NCI-H774 (cell line): ENCODE data around the gene SCUBE3.

Source experiments
- DNase-seq: peaks from one replicate; lab custom pipeline; 2025; lab: John Stamatoyannopoulos, UW

Gene SCUBE3

DNA sequence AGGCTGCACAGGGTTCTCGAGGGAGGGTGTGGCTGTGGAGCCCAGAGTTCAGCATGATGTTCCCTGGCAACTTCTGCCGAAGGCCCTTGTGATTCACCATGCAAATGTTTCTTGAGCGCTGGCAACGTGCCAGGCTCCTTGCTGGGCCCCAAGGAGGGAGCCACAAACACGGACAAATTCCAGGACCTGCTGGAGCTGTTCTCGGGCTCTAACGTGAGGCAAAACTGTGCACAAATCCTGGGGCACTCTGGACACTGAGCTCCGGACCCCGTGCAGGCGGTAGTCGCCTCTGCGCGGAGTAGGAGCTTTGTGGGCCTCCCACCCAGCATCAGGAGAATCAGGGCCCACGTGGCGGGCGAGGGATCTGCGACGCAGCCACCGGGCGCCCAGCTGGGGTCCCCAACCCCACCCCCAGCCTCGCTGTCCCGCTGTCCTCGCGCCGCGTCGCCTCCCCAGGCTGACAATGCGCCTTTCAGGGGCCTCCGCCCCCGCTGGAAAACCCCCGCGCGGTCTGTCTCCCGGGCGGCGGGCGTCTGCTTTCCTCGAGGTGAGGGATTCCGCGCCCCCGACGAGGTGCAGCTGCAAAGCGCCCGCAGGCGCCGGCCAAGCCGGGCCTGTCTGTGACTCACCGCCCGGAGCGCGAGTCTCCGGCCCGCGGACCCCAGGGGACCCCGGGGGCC lies 31.7 kb upstream of the SCUBE3 start:
- no peak for DNase-seq

DNA sequence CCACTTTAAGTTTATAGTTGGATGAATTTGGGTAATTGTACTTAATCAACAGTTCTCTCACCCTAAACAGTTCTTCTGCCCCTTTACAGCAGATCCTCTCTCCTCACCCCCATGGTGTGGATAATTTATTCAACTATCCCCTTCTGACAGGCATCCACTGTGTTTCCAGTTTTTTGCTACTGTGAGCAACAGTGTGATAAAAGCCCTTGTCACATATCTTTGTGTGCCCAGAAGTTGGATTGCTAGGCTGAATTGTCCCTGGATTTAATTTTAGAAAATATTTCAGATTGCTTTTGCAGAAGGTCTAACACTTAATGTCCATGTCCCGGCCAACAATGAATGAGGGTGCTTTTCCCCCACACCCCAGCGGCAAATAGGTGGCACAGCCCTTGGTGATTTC lies 30.5 kb upstream of the SCUBE3 start:
- DNase-seq: no peak

DNA sequence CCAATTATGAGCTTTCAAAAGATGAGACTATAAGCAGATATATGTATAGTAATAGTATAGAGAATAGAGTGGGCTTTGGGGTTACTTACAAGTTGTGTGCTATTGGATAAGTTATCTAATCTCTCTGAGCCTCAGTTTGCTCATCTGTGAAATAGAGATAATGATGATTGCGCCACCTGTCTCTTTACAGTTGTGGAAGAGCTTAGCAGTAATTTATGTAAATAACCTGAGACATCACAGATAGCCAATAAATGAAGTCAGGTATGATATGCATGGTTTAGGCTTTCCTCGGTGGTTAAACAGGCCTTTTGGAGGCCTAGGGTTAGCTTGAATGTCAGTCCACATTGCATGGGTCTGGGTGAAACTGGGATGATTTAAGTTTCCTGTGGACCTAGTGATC lies 29.8 kb upstream of the SCUBE3 start:
- no peak for DNase-seq

DNA sequence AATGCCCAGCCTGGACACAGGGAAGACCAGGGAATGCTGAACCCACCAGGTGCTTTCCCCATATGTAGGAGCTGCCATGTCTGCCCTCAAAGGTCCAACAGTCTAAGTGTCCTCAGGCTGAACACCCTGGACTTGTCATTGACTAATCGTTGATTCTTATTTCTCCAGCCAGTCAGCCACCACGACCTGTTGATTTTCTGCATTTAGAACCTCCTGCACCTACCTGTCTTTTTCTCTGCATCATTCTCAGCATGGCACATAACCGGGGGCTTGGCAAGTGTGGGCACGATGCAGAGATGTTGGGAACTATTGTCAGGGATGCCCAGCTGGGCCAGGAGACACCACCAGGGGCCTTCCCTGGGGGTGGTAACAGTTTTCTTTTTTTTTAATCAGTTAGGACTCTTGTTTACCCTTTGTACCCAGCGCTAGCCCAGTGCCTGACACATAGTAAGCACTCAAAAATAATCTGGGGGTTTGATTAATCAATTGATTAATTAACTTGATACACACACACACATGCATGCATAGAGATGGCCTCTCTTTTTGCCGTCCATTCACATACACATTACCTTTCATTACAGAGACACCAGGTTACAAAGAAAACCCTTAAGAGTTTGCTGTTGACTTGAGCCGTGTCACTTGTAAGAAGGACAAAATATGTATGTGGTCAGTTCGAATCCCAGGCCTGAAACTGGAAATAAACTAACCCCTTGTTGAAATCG lies 29.0 kb upstream of the SCUBE3 start:
- no peak for DNase-seq

DNA sequence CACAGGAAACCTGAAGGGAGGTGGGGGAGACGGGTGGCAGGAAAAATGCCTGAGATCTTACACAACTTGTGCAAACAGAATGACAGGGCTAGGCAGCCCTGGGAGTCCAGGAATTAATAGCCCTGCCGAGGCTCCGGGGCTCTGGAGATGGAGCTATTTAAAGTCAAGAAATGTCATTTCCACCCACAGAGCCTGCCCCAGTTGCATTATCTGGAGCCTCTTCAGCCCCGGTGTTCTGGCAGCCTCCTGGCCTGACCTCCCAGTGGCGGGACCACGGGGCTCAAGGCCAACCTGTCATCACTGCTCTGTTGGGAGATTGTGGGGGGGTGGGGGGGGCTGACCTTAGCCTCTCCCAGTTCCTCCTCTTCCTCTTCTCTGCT lies 28.5 kb upstream of the SCUBE3 start:
- DNase-seq: no peak

DNA sequence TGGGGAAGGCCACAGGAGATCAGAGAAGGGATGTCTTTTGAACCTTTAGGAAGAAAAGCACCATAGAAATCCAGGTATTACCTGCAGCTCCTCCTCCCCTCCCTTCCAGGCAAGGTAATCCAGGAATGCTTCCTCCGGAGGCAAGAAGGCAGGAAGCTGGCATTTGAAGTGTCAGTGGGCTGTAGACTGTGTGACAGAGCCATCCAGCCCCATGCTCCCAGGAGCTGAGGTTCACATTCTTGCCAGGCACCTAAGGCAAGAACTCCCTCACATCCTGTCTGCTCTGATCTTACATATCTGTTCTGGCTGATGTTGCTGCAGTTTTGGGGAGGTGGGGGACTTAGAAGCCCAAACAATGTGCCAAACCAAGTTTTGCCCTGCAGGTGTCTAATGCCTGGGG lies 27.8 kb upstream of the SCUBE3 start:
- DNase-seq: no peak

DNA sequence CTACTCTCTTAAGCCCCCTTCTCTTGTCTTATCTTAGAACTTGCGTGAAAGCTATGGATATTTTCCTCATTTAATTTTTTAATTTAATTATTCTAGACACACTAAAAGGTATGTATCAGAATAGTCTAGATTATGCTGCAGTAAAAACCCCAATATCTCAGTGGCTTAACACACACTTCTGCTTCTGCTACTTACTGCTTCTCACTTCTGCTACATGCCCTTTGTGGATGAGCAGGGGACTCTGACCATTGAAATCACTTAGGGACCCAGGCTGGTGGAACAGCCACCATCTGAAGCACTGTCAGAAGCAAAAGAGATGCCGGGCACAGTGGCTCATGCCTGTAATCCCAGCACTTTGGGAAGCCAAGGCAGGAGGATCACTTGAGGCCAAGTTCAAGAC lies 27.2 kb upstream of the SCUBE3 start:
- DNase-seq: no peak

DNA sequence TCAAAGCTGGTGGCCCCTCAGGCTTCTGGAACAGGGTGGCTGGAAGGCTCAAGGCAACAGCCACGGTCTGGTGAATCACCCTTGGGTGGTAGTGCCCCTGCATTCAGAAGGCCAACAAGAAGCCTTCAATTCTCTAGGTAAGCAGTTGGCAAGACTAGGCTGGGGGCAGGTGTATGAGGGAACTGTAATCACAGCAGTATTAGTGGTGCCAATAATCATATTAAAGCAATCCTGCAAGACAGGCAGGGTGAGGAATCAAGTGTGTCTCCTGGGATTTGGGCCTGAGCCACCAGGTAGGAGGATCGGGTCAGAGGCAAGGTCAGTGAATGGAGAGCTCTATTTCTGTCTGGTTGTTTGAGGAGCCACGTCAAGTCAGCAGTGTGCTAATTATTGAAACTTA lies 24.9 kb upstream of the SCUBE3 start:
- no peak for DNase-seq

DNA sequence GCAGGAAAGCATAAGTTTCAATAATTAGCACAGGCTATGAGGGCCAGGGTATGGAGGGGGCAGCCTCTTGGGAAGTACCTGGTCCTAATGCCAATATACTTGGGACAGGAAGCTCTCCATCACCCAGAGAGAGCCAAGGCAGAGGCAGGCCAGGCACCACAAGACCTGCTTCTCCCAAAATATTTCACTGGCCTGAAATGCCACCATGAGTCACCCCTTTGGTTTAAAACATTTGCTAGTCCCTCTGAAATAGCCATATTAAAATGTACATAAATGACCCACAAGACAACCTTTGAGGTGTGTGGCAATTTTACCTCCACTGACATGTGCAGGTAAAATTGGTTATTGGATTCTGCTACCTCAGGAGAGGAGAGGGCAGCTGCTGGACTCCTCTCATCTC lies 23.4 kb upstream of the SCUBE3 start:
- no peak for DNase-seq

DNA sequence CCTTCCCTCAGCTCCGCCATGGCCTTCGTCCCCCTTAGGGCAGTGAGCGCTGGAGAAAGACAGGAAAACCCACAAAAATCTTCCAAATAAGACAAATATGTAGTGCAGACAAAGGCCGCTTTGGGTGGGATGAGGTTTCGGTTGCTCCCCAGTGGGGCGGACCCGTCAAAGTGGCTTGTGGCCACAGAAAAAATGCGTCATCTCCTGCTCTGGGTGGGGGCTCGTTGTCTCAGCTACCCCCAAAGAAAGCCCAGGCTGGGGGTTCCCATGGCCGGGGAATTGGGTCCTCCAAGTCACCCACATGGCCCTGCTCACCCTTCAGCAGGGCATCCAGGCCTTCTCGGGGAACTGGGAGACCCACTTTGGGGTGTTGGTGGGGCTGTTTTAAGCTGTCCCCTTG lies 21.9 kb upstream of the SCUBE3 start:
- no peak for DNase-seq

DNA sequence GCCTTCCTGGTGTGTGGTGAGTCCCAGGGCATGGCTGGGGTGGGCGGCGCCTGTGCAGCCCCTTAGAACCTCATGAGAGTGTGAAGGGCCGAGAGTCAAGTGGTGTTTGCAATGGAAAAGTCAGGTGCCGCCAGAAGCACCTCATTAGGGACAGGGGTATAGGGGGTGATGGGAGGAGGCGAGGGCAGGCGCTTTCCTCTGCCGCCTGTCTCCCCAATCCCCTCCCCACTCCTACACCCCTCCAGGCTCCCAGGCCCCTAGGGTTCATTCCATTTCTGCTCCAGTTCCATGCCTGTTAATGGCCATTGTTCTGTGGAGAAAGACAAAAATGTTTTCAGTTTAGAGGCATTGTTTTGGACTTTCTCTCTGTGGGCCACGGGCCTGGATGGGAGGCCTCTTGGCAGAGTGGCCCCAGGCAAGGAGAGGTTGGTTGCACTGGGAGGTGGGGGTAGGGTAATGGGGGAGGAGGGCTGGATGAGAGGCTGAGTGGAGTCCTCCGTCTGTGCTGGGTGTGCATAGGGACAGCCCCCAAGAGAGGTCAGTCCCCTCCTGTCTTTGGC lies 21.4 kb upstream of the SCUBE3 start:
- DNase-seq: no peak

DNA sequence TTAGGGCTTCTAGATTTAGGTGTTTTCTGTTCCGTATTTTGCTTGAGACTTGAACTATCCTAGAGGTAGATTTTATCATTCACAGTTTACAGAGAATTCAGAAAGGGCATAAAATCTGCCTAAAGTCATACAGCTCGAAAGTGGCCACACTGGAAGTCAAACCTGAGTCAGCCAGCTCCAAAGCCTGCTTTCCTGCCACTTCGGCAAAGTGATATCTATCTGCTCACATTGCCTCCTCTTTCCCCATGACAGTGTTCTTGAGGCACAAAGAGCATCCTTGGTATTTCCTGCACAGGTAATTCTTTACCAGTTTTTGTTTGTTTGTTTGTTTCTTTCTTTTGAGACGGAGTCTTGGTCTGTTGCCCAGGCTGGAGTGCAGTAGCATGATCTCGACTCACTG lies 19.4 kb upstream of the SCUBE3 start:
- DNase-seq: no peak

DNA sequence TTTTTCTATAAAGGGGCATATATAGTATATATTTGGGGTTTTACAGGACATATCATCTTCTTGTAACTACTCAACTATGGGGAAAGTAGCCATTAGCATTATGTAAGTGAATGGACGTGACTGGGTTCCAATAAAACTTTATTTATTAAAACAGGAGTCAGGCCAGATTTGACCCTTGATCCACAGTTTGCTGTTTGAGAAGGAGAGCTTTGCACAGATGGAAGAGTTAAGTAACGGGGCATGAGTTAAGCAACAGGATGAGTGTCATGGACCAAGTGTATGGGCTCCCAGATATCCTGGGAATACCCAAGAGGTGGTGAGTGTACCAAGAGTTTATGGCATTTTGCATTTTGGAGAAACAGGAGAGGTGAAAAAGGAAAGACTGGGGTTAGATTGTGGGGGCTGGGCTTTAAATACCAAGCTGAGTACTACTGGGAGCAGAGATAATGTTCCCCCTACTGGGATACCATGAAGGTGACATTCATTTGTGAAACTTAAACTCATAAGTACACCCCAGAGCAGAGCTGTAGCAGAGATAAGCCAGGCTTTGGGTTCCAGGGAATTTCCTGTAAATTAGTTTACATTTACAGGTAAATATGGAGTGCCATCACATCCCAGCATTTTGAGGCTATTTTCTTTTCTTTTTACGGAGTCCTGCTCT lies 18.5 kb upstream of the SCUBE3 start:
- DNase-seq: no peak

DNA sequence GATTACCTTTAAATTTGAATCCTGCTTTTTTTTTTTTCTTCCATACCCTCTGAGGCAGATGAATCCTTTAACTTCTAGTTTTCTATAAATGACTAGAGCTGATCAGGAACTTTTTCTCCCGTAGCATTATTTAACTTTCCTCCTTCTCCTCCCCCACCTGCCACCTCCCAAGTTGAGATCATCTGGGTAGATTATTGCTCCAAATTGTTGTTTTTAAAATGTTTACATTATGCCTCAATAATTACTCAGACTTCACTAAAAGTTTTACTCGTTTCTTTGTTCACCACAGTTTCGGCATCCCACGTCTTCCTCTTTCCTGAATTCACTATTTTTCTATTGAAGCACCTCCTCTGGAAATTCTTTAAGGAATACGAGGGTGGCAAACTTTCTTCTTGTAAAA lies 16.6 kb upstream of the SCUBE3 start:
- no peak for DNase-seq

DNA sequence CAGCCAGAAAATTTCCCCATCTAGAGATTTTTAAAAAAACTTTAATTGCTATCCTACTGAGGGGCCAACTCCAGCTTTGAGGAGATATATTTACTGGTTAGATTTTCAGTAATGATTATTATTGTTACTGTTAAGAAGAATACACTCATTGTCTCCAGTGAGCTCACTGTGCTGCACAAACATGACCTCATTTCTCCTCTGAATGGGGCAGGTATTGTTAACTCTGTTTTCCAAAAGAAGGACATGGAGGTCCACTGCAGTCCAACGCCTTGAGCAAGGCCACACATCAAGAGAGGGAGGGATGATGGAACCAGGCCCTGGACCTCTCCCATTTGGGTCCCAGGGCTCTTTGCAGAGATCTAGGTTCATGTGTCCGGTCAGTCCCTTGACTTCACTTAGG lies 13.9 kb upstream of the SCUBE3 start:
- no peak for DNase-seq

DNA sequence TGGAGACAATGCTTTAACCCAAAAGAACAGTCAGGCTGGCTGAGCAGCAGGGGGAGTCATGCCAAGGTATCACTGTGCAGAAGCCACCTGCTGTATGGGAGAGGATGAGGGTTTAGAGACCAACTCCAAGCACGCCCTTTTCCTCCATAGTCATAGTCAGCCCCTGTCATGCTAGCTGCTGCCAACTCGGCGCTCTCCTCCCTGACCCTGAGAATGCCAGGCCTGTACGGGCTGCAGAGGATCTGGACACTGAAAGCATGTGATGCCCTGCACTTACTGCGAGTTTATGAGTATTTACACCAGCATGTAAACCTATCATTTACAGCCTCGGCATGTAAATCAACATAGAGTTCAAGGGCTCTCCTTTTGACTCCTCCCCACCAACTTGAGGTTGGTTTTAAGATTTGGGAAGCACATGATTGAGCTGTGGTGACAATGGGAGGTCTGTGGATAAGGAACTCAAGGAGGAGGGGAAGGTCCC lies 11.7 kb upstream of the SCUBE3 start:
- no peak for DNase-seq

DNA sequence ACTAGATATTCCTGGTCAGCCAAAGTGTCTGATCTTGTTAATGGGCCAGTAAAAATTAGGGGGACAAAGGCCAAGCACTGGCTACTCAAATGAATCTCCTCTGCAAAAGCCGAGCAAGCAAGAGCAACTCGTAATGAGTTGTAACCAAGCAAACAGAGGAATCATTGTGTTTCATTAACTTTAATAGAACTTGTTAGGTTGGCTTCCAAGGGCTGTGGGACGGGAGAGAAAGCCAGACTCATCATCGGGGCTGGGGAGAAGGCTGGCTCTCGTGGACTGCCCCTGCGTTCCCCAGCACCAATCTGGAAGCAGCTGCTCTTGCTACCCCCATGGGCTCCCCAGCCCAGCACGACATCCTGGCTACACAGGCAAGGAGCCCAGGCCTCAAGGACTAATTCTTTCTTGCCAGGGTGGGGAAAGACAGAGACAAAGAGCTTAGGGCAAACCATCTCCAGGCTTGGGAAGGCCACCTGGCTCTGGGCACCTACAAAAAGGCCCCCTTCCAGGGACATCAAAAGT lies 10.5 kb upstream of the SCUBE3 start:
- no peak for DNase-seq

DNA sequence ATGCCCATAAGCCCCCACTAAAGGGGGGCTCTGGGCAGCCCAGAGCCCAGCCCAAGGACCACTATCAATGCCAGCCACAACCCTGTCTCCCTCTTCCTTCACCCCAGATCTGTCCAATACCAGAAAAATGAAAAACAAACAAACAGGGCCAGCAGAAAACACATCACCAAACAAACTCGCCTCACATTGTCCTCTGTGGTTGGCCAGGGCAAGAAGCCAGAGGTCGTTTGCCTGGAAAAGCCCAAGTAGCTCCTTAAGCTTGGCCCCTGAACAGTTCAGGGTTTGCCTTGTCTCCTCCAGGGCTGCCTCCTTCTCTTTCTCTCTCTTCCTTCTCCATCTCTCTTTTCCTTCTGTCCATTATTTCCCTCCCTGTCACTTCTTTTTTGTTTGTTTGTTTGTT lies 10.1 kb upstream of the SCUBE3 start:
- DNase-seq: no peak

DNA sequence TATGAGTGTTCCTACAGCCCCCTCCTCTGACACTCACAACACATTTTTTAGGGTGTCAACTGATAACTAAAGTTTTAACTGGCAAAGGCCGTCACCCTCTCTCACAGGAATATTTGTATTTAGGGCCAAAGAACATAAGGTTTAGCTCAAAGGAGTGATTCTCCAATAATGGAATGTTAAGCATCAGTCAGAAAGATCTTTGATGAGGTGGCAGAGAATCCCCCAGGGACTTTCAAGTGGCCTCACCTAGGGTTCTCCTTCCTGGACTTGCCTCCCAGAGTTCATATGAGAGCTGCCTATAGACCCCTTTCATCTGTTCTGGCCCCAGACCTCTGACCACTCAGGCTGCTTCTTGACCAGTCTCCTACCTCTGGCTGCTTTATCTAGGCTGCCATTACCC lies 7.4 kb upstream of the SCUBE3 start:
- no peak for DNase-seq

DNA sequence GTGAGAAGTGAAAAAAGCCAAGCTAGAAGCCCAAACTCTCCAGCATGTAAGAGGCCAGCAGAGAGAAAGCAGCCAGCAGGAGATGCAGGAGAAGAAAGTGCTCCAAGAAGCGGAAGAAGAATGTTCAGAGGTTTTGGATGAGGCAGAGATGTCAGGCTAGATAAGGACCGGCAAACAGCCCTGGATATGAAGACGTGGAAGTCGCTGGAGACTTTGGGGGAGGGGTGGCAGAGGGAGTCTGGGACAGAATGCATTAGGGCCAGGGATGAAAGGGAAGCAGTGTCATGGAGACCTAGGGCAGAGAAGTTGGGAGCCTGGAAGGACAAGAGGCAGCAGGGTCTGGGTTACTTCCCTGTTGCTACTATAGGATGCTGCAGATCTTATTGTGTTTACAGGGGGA lies 5.3 kb upstream of the SCUBE3 start:
- DNase-seq: no peak

DNA sequence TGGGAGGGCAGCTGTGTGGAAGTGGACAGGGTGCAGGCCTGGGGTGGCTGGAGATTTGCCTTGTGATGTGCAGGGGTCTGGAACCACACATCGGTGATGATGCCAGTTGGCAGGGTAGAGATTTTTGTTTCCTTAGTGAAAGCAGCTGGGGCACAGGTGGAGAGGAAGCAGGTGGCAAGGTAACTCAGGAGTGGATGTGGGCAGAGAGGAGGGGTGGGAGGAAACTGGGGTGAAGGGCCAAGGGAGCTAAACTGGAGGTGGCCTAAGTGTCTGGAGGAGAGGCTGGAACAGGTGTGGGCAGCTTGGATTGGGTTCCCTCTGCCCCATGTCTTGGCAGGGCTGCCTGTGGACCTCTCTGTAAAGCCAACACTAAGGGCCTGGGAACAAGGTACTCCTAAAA lies 4.7 kb upstream of the SCUBE3 start:
- peak; percentile 19 for DNase-seq

DNA sequence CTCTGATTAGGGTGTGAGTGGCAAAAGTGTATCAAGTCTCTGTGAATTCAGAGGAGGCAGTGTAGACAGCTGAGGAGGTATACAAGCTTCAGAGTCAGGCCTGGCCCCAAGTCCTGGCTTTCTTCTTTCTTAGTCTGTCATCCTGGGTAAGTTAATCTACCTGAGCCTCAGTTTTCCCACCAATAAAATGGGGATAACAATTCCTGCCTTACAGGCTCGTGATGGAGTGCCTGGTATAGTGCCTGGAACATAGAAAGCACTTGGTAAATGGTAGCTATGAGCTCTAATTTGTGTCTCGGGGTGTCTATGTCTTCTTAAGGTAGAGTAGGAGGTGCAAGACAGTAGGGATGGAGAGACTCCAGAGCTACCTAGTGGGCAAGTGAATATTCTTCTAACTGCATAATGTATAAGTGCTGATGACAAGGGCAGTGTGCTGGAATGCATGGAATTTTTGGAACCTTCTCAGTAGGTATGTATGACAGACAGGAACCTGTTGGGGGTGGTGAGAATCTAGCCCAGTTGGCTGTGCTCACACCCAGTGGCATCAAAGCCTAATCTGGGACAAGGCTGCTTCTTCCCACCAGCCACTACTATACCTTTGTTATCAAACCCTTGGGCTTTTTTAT lies 4.0 kb upstream of the SCUBE3 start:
- DNase-seq: no peak
